Liver (tissue), 9 donors: ENCODE measurements around the gene KCNG1. TPM values are rescaled to one million over a fixed set of nuclear protein-coding genes. Genes with fewer than 3 reads are reported as not detected.

ENCODE experiments used
- DNase-seq: peaks from one replicate; pipeline ENCODE4 v3.0.0-alpha.2; 2017; ENCODE audit warnings: low spot score
- H3K27ac ChIP-seq, 2 donors: one replicate each; pipeline ENCODE4 v1.7.0; 2013; ENCODE audit warnings: inconsistent platforms in 2 of 2, low read length in 2 of 2, control low read depth in 1 of 2, low read depth in 1 of 2, mild to moderate bottlenecking in 1 of 2
- H3K27me3 ChIP-seq, 4 donors: one replicate each; pipeline versions ENCODE4 v1.6.1 to v1.7.0; 2013; ENCODE audit warnings: low read length in 3 of 4, inconsistent platforms in 1 of 4, mild to moderate bottlenecking in 1 of 4, moderate library complexity in 1 of 4; ENCODE audit not compliant: control insufficient read depth in 4 of 4, insufficient read depth in 4 of 4
- H3K36me3 ChIP-seq, 4 donors: one replicate each; pipeline versions ENCODE4 v1.6.1 to v1.7.0; 2013; ENCODE audit warnings: low read length in 3 of 4, mild to moderate bottlenecking in 3 of 4, low read depth in 1 of 4, moderate library complexity in 1 of 4; ENCODE audit not compliant: control insufficient read depth in 4 of 4, insufficient read depth in 3 of 4
- H3K4me1 ChIP-seq, 4 donors: one replicate each; pipeline versions ENCODE4 v1.6.1 to v1.7.0; 2013; ENCODE audit warnings: low read length in 3 of 4, mild to moderate bottlenecking in 3 of 4, moderate library complexity in 1 of 4; ENCODE audit not compliant: control insufficient read depth in 4 of 4, insufficient read depth in 4 of 4
- H3K4me3 ChIP-seq, 3 donors: one replicate each; pipeline versions ENCODE4 v1.6.1 to v1.7.0; 2013; ENCODE audit warnings: low read length in 3 of 3, control low read depth in 1 of 3, low read depth in 1 of 3, mild to moderate bottlenecking in 1 of 3
- H3K9ac ChIP-seq, 2 donors: one replicate each; pipeline ENCODE4 v1.7.0; 2013; ENCODE audit warnings: low read length in 2 of 2, mild to moderate bottlenecking in 2 of 2, moderate library complexity in 2 of 2, control low read depth in 1 of 2, low read depth in 1 of 2
- H3K9me3 ChIP-seq, 4 donors: one replicate each; pipeline versions ENCODE4 v1.6.1 to v1.7.0; 2013; ENCODE audit warnings: low read length in 3 of 4; ENCODE audit not compliant: control insufficient read depth in 4 of 4
- EGR1 ChIP-seq, 2 donors: IDR thresholded peaks; 2 replicates each; pipeline ENCODE4 v1.6.1; 2016 to 2018; ENCODE audit warnings: antibody characterized with exemption in 2 of 2, low read depth in 2 of 2
- FOXA1 ChIP-seq: IDR thresholded peaks from 2 replicates; pipeline ENCODE4 v1.6.1; 2016; ENCODE audit warnings: antibody characterized with exemption
- FOXA2 ChIP-seq: IDR thresholded peaks from 2 replicates; pipeline ENCODE4 v1.6.1; 2016; ENCODE audit warnings: antibody characterized with exemption
- GABPA ChIP-seq, 2 donors: IDR thresholded peaks in 1 of 2; conservative IDR thresholded peaks in 1 of 2; 2 replicates each; pipeline ENCODE4 v1.6.1; 2016; ENCODE audit warnings: antibody characterized with exemption in 2 of 2, mild to moderate bottlenecking in 1 of 2, moderate library complexity in 1 of 2
- HNF4A ChIP-seq, 2 donors: conservative IDR thresholded peaks; 2 replicates each; pipeline ENCODE4 v1.6.1; 2016; ENCODE audit warnings: antibody characterized with exemption in 2 of 2, mild to moderate bottlenecking in 2 of 2
- RAD21 ChIP-seq, 2 donors: IDR thresholded peaks; 2 replicates each; pipeline ENCODE4 v1.6.1; 2016; ENCODE audit warnings: antibody characterized with exemption in 2 of 2, mild to moderate bottlenecking in 2 of 2
- REST ChIP-seq: IDR thresholded peaks from 2 replicates; pipeline ENCODE4 v1.6.1; 2016; ENCODE audit warnings: antibody characterized with exemption, mild to moderate bottlenecking
- RXRA ChIP-seq, 2 donors: IDR thresholded peaks; 2 replicates each; pipeline ENCODE4 v1.6.1; 2017 to 2018; ENCODE audit warnings: antibody characterized with exemption in 2 of 2, mild to moderate bottlenecking in 1 of 2
- TAF1 ChIP-seq: conservative IDR thresholded peaks from 2 replicates; pipeline ENCODE4 v1.6.1; 2016; ENCODE audit warnings: antibody characterized with exemption, mild to moderate bottlenecking
- WGBS: extraction: QIAGEN DNeasy Blood & Tissue Kit; methylation state at CpG from one replicate; pipeline ENCODE4 v1.1.7; 2013; 5-methylcytosine and 5-hydroxymethylcytosine counted together
- polyA plus RNA-seq, 2 donors: library from polyadenylated mRNA; stranded (reverse) in 1 of 2; unstranded in 1 of 2; fragments of 200-250 nt in 1 of 2; fragments of >200 nt in 1 of 2; fragmentation: Nextera tagmentation in 1 of 2; extraction: Ambion mirVana in 1 of 2; gene quantifications; one replicate each; pipeline versions ENCODE4 v1.2.1 to v1.2.3, GENCODE V29; 2013 to 2015
- total RNA-seq, 2 donors: library from RNA; depleted of rRNA; stranded (reverse); fragments of >200 nt; gene quantifications; one replicate each; pipeline ENCODE4 v1.2.3, GENCODE V29; 2014
- TF ChIP-seq, protein P1 (sequence below): fragments of 150-350 bp; IDR thresholded peaks from 2 replicates; pipeline ENCODE4 v1.5.1; 2017; ENCODE audit warnings: improper control_type of control experiment, low read depth, low read length; ENCODE audit not compliant: missing input control
- TF ChIP-seq, protein P2 (sequence below): IDR thresholded peaks from 2 replicates; pipeline ENCODE4 v1.6.1; 2016; ENCODE audit warnings: antibody characterized with exemption
- donor health status: healthy.
- donor health status: healthy.
- donor health status: healthy.
- donor health status: healthy.
- donor health status: healthy.

The KCNG1 gene
- total and polyA plus RNA-seq, 4 donors = 0.08 to 0.24 (median 0.14) TPM; not detected in 1

- no peak overlapping the region for H3K9ac ChIP-seq
- no peak overlapping the region for H3K4me3 ChIP-seq
- 90% methylated on average over 44 of the region's 44 CpGs for WGBS
- no peak overlapping the region for H3K27ac ChIP-seq
- no peaks in the 10 kb centered on the region for H3K4me1 ChIP-seq
- DNase-seq = no peak
- H3K9me3 ChIP-seq = no peaks in the 10 kb centered on the region
- no peaks in the 10 kb centered on the region for H3K36me3 ChIP-seq
- TF ChIP-seq REST (no peak), HNF4A (conservative IDR thresholded peaks at IDR 0.05) (no peak), RXRA (IDR thresholded peaks at IDR 0.05) (no peak), FOXA2 (no peak)
- TF ChIP-seq, protein P1, sequence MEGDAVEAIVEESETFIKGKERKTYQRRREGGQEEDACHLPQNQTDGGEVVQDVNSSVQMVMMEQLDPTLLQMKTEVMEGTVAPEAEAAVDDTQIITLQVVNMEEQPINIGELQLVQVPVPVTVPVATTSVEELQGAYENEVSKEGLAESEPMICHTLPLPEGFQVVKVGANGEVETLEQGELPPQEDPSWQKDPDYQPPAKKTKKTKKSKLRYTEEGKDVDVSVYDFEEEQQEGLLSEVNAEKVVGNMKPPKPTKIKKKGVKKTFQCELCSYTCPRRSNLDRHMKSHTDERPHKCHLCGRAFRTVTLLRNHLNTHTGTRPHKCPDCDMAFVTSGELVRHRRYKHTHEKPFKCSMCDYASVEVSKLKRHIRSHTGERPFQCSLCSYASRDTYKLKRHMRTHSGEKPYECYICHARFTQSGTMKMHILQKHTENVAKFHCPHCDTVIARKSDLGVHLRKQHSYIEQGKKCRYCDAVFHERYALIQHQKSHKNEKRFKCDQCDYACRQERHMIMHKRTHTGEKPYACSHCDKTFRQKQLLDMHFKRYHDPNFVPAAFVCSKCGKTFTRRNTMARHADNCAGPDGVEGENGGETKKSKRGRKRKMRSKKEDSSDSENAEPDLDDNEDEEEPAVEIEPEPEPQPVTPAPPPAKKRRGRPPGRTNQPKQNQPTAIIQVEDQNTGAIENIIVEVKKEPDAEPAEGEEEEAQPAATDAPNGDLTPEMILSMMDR = no peak
- H3K27me3 ChIP-seq = no peaks in the 10 kb centered on the region
Observed at GRCh38 chr20:51004305-51004727, 18.6 kb downstream of the KCNG1 start.

- WGBS = 82% methylated on average over 21 of the region's 21 CpGs
- DNase-seq = no peak
- no peaks in the 10 kb centered on the region for H3K27me3 ChIP-seq
Observed at GRCh38 chr20:51003753-51004152, 19.2 kb downstream of the KCNG1 start.

DNA sequence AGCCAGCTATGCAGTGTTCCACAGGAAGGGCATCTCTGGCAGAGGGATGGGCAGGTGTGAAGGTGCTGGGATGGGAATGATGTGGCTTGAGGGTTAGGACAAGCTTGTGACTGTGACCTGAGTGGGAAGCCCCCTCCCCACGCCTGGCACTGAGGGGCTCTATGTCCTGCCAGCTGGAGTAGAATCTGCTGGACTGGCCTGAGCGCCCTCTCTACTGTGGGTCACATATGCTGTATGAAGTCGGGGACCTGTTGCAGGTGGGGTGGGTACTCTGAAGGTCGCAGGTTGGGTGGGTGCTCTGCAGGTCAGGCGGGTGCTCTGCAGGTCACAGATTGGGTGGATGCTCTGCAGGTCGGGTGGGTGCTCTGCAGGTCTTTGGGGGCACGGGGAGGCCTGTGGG, 20.3 kb downstream of the KCNG1 start:
- TF ChIP-seq EGR1 (IDR thresholded peaks at IDR 0.05; ENCODE audit: low read depth in 2 of 2) (no peak), GABPA (IDR thresholded peaks at IDR 0.05 in 1 of 2, conservative IDR thresholded peaks at IDR 0.05 in 1 of 2) (no peak), RAD21 (IDR thresholded peaks at IDR 0.05) (no peak), REST (no peak), FOXA1 (no peak), HNF4A (conservative IDR thresholded peaks at IDR 0.05) (no peak)
- TF ChIP-seq, protein P2, sequence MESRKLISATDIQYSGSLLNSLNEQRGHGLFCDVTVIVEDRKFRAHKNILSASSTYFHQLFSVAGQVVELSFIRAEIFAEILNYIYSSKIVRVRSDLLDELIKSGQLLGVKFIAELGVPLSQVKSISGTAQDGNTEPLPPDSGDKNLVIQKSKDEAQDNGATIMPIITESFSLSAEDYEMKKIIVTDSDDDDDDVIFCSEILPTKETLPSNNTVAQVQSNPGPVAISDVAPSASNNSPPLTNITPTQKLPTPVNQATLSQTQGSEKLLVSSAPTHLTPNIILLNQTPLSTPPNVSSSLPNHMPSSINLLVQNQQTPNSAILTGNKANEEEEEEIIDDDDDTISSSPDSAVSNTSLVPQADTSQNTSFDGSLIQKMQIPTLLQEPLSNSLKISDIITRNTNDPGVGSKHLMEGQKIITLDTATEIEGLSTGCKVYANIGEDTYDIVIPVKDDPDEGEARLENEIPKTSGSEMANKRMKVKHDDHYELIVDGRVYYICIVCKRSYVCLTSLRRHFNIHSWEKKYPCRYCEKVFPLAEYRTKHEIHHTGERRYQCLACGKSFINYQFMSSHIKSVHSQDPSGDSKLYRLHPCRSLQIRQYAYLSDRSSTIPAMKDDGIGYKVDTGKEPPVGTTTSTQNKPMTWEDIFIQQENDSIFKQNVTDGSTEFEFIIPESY = no peak
- Histone ChIP-seq H3K4me3 (no peak overlapping the region), H3K4me1 (no peaks in the 10 kb centered on the region), H3K27me3 (no peaks in the 10 kb centered on the region), H3K27ac (no peak overlapping the region), H3K9ac (no peak overlapping the region), H3K9me3 (no peaks in the 10 kb centered on the region), H3K36me3 (no peaks in the 10 kb centered on the region)
- DNase-seq = no peak
- WGBS = 65% methylated on average over 7 of the region's 7 CpGs

More at GRCh38 chr20:51003753-51004152, 19.2 kb downstream of the KCNG1 start:
- Histone ChIP-seq H3K4me1 (no peaks in the 10 kb centered on the region), H3K9me3 (no peaks in the 10 kb centered on the region), H3K36me3 (no peaks in the 10 kb centered on the region), H3K9ac (no peak overlapping the region), H3K4me3 (no peak overlapping the region), H3K27ac (no peak overlapping the region)
- TF ChIP-seq HNF4A (conservative IDR thresholded peaks at IDR 0.05) (no peak), TAF1 (no peak)
- TF ChIP-seq, protein P2 = no peak
